NCI-H69 (cell line): Measurements from ENCODE around the gene SHKBP1.
"Not testable (repeated sequence)": the region's sequence is repeated elsewhere in the genome, so short reads cannot be mapped to it uniquely, and the experiment has no call there.

Source experiments
- DNase-seq: peaks from one replicate; lab custom pipeline; 2025; lab: John Stamatoyannopoulos, UW

SHKBP1 gene

GRCh38 chr19:40556953-40557530 is 19.6 kb upstream of the SHKBP1 start:
- DNase-seq: no peak

GRCh38 chr19:40559394-40559793 is 17.3 kb upstream of the SHKBP1 start:
- no peak for DNase-seq

GRCh38 chr19:40560092-40560507 is 16.6 kb upstream of the SHKBP1 start:
- no peak for DNase-seq

- DNase-seq: no peak
These were observed 14.7 kb upstream of the SHKBP1 start for GRCh38 chr19:40561947-40562346.

GRCh38 chr19:40564535-40564934 is 12.1 kb upstream of the SHKBP1 start:
- not testable (repeated sequence) for DNase-seq

- no peak for DNase-seq
These were observed 11.3 kb upstream of the SHKBP1 start for GRCh38 chr19:40565355-40565754.

GRCh38 chr19:40565910-40566495 is 10.7 kb upstream of the SHKBP1 start:
- no peak for DNase-seq

GRCh38 chr19:40567040-40567749 is 9.5 kb upstream of the SHKBP1 start:
- DNase-seq: peak; percentile 13

GRCh38 chr19:40567750-40568494 is 8.8 kb upstream of the SHKBP1 start:
- no peak for DNase-seq

- peak; percentile 98 for DNase-seq
These were observed 6.2 kb upstream of the SHKBP1 start for GRCh38 chr19:40570313-40571004.

GRCh38 chr19:40571005-40571318 is 5.7 kb upstream of the SHKBP1 start:
- no peak for DNase-seq

GRCh38 chr19:40571831-40572495 is 4.7 kb upstream of the SHKBP1 start:
- DNase-seq: no peak

GRCh38 chr19:40575326-40575725 is 1.3 kb upstream of the SHKBP1 start:
- DNase-seq: no peak

- DNase-seq: peak; percentile 66
These were observed 505 bp upstream of the SHKBP1 start for GRCh38 chr19:40576151-40576584.

- peak; percentile 27 for DNase-seq
These were observed 1.8 kb downstream of the SHKBP1 start for GRCh38 chr19:40578442-40578908.

- DNase-seq: no peak
These were observed 3.9 kb downstream of the SHKBP1 start for GRCh38 chr19:40580619-40581018.

- DNase-seq: no peak
These were observed 4.9 kb downstream of the SHKBP1 start for GRCh38 chr19:40581531-40581930.

- DNase-seq: no peak
These were observed 5.8 kb downstream of the SHKBP1 start for GRCh38 chr19:40582467-40582866.

GRCh38 chr19:40583283-40583682 is 6.6 kb downstream of the SHKBP1 start:
- no peak for DNase-seq

GRCh38 chr19:40584007-40584406 is 7.3 kb downstream of the SHKBP1 start:
- DNase-seq: no peak

GRCh38 chr19:40585241-40585981 is 8.7 kb downstream of the SHKBP1 start:
- no peak for DNase-seq
